AG04450 (cell line): ENCODE results near the gene SYT9. TPM values are rescaled to one million over a fixed set of nuclear protein-coding genes. Genes with fewer than 3 reads are reported as not detected.

Experiments used
- CTCF ChIA-PET: fragments of 300-600, 350-600 bp; formaldehyde crosslinking; extraction: SDS; loops from one replicate; lab custom pipeline; 2022; ENCODE audit warnings: antibody characterized with exemption, inconsistent platforms; lab: Charles Lee
- POLR2A ChIA-PET: fragments of 350-600 bp; formaldehyde crosslinking; extraction: SDS; loops from one replicate; lab custom pipeline; 2021; ENCODE audit warnings: antibody characterized with exemption, inconsistent platforms; lab: Yijun Ruan, JAX
- DNase-seq: peaks from one replicate; pipeline ENCODE4 v3.0.0-alpha.2; 2011; ENCODE audit warnings: low read depth, low spot score
- H3K27ac ChIP-seq: one replicate; pipeline ENCODE4 v1.5.1; 2012; ENCODE audit warnings: low read depth, low read length, control low read depth
- H3K27me3 ChIP-seq: one replicate; pipeline ENCODE4 v1.6.0; 2012; ENCODE audit warnings: low read length; ENCODE audit not compliant: control insufficient read depth, insufficient read depth
- H3K4me3 ChIP-seq: 2 replicates; pipeline ENCODE4 v1.5.1; 2011; ENCODE audit warnings: mild to moderate bottlenecking, low read depth, low read length, control low read depth
- H3K9me3 ChIP-seq: 2 replicates; pipeline ENCODE4 v1.5.1; 2012; ENCODE audit warnings: low read length; ENCODE audit not compliant: control insufficient read depth, insufficient read depth
- CTCF ChIP-seq: IDR thresholded peaks from 2 replicates; pipeline ENCODE4 v1.5.1; 2011; ENCODE audit warnings: low read depth, low read length, control low read depth, inconsistent platforms
- polyA plus RNA-seq: library from polyadenylated mRNA; depleted of rRNA; stranded (reverse); fragments of >200 nt; gene quantifications from 2 replicates; pipeline ENCODE4 v1.2.3, GENCODE V29; 2011

Gene SYT9
- polyA plus RNA-seq, 1 experiment: not detected

GRCh38 chr11:7220636-7221035, 31.1 kb upstream of the SYT9 start:
- CTCF ChIA-PET: no interaction called here
- Histone ChIP-seq H3K27me3 (no peaks in the 10 kb centered on the region), H3K4me3 (no peak overlapping the region), H3K27ac (no peak overlapping the region), H3K9me3 (no peaks in the 10 kb centered on the region)
- no peak for TF ChIP-seq CTCF
- POLR2A ChIA-PET: no interaction called here
- no peak for DNase-seq

- Histone ChIP-seq H3K4me3 (no peak overlapping the region), H3K9me3 (no peaks in the 10 kb centered on the region), H3K27me3 (no peaks in the 10 kb centered on the region), H3K27ac (no peak overlapping the region)
- POLR2A ChIA-PET: no interaction called here
- CTCF ChIA-PET: no interaction called here
- no peak for DNase-seq
- TF ChIP-seq CTCF: no peak
Observed at GRCh38 chr11:7222619-7223018, 29.1 kb upstream of the SYT9 start.

GRCh38 chr11:7239877-7240276, 11.8 kb upstream of the SYT9 start:
- no peak overlapping the region for H3K27ac ChIP-seq
- no peaks in the 10 kb centered on the region for H3K27me3 ChIP-seq
- ChIA-PET CTCF (interaction anchor here (1.1 kb wide), 1 partner anchor 39 kb away, joined by 5 read pairs; no protein-coding TSS in a partner anchor), POLR2A (no interaction called here)
- no peaks in the 10 kb centered on the region for H3K9me3 ChIP-seq
- no peak for DNase-seq
- H3K4me3 ChIP-seq: no peak overlapping the region
- no peak for TF ChIP-seq CTCF

- H3K27me3 ChIP-seq: no peaks in the 10 kb centered on the region
- H3K4me3 ChIP-seq: no peak overlapping the region
- ChIA-PET POLR2A (no interaction called here), CTCF (no interaction called here)
- H3K27ac ChIP-seq: no peak overlapping the region
- no peak for TF ChIP-seq CTCF
- no peak for DNase-seq
- H3K9me3 ChIP-seq: no peaks in the 10 kb centered on the region
Observed at GRCh38 chr11:7245341-7245740, 6.4 kb upstream of the SYT9 start.

GRCh38 chr11:7246179-7246578, 5.5 kb upstream of the SYT9 start:
- H3K9me3 ChIP-seq: no peaks in the 10 kb centered on the region
- H3K27ac ChIP-seq: no peak overlapping the region
- POLR2A ChIA-PET: no interaction called here
- H3K4me3 ChIP-seq: no peak overlapping the region
- DNase-seq: no peak
- no peak for TF ChIP-seq CTCF
- H3K27me3 ChIP-seq: peaks cover 3% of the 10 kb centered on the region
- CTCF ChIA-PET: no interaction called here
